ENCODE measurements around the gene SCARF2. TPM values are rescaled to one million over a fixed set of nuclear protein-coding genes. Genes with fewer than 3 reads are reported as not detected.

The SCARF2 gene
- total and polyA plus RNA-seq, 2 of the 13 experiments (the other 11 are each of a cell fraction or from before 2014, with no cell fraction given), result 3.3 to 6.2 TPM

DNA sequence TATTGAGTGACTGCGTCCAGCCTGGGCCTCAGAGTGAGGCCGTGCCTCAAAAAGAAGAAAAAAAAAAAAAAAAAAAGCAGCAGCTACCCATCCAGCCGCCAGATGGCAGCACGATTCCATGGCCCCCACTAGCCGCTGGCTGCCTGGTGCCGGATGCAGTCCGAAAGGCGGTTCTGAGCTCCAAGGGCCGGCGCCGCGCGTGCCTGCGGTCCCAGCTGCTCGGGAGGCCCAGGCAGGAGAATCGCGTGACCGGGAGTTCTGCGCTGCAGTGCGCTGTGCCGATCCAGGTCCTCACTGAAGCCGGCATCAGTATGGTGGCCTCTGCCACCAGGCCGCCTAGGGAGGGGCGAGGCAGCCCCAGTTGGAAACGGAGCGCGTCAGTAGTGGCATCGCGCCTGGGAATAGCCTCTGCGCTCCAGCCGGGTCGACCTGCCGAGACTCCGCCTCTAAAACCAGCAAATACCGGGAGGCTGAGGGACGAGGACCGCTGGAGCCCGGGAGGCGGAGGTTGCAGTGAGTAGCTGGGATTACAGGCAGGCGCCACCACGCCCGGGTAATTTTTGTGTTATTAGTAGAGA, 19.3 kb downstream of the SCARF2 start (continued):
- TF ChIP-seq PPARG (CRISPR knock-in tag; conservative IDR thresholded peaks at IDR 0.05) (0 out of 2 replicates have a peak, but pooled peaks have one; percentile 20), NFE2L2 (IDR thresholded peaks at IDR 0.05; ENCODE audit: low read length) (no peak), RXRB (CRISPR knock-in tag; IDR thresholded peaks at IDR 0.05; ENCODE audit: borderline replicate concordance) (peak; percentile 23; the same call in 1 of the 2 replicates), ZNF264 (CRISPR knock-in tag; IDR thresholded peaks at IDR 0.05) (no peak), SAFB2 (CRISPR knock-in tag; IDR thresholded peaks at IDR 0.05; ENCODE audit: borderline replicate concordance, low read depth) (no peak), NFATC3 (CRISPR knock-in tag; IDR thresholded peaks at IDR 0.05) (no peak; the same call in 1 of the 2 replicates), HNRNPK (IDR thresholded peaks at IDR 0.05; ENCODE audit: low read depth, low read length, poor library complexity, severe bottlenecking) (no peak), SIN3B (IDR thresholded peaks at IDR 0.05; ENCODE audit: low read length) (no peak), RAD21 (CRISPR knock-in tag; IDR thresholded peaks at IDR 0.05) (peak; percentile 72), MAF1 (CRISPR knock-in tag; IDR thresholded peaks at IDR 0.05; ENCODE audit: borderline replicate concordance) (no peak), PAWR (CRISPR knock-in tag; IDR thresholded peaks at IDR 0.05; ENCODE audit: borderline replicate concordance) (no peak), MAZ (IDR thresholded peaks at IDR 0.05; ENCODE audit: borderline replicate concordance, low read depth, low read length) (no peak), MAZ (CRISPR knock-in tag; IDR thresholded peaks at IDR 0.05; ENCODE audit: low read depth) (peak; percentile 64; the same call in 1 of the 2 replicates), ZNF12 (CRISPR knock-in tag; IDR thresholded peaks at IDR 0.05) (no peak), NCOA2 (CRISPR knock-in tag; IDR thresholded peaks at IDR 0.05) (peak; percentile 25; the same call in 1 of the 2 replicates), ARNT2 (CRISPR knock-in tag; IDR thresholded peaks at IDR 0.05; ENCODE audit: low read depth) (no peak), ZNF670 (CRISPR knock-in tag; IDR thresholded peaks at IDR 0.05; ENCODE audit: borderline replicate concordance) (no peak), KDM5B (CRISPR knock-in tag; IDR thresholded peaks at IDR 0.05; ENCODE audit: borderline replicate concordance) (peak; percentile 19; the same call in 1 of the 2 replicates), NCOA1 (CRISPR knock-in tag; IDR thresholded peaks at IDR 0.05) (no peak), PLRG1 (conservative IDR thresholded peaks at IDR 0.05) (no peak), MATR3 (CRISPR knock-in tag; IDR thresholded peaks at IDR 0.05) (no peak), THAP11 (CRISPR knock-in tag; IDR thresholded peaks at IDR 0.05) (no peak; the same call in 1 of the 2 replicates), ZNF253 (CRISPR knock-in tag; IDR thresholded peaks at IDR 0.05; ENCODE audit: borderline replicate concordance) (no peak), AGO1 (IDR thresholded peaks at IDR 0.05; ENCODE audit: low read depth, low read length, poor library complexity, severe bottlenecking) (no peak)
- TF ChIP-seq, protein P1, sequence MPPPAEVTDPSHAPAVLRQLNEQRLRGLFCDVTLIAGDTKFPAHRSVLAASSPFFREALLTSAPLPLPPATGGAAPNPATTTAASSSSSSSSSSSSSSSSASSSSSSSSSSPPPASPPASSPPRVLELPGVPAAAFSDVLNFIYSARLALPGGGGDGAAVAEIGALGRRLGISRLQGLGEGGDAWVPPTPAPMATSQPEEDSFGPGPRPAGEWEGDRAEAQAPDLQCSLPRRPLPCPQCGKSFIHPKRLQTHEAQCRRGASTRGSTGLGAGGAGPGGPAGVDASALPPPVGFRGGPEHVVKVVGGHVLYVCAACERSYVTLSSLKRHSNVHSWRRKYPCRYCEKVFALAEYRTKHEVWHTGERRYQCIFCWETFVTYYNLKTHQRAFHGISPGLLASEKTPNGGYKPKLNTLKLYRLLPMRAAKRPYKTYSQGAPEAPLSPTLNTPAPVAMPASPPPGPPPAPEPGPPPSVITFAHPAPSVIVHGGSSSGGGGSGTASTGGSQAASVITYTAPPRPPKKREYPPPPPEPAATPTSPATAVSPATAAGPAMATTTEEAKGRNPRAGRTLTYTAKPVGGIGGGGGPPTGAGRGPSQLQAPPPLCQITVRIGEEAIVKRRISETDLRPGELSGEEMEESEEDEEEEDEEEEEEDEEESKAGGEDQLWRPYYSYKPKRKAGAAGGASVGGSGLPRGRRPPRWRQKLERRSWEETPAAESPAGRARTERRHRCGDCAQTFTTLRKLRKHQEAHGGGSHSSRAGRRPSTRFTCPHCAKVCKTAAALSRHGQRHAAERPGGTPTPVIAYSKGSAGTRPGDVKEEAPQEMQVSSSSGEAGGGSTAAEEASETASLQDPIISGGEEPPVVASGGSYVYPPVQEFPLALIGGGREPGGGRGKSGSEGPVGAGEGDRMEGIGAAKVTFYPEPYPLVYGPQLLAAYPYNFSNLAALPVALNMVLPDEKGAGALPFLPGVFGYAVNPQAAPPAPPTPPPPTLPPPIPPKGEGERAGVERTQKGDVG (CRISPR knock-in tag; IDR thresholded peaks at IDR 0.05; ENCODE audit: borderline replicate concordance), result no peak
- TF ChIP-seq, protein P2, sequence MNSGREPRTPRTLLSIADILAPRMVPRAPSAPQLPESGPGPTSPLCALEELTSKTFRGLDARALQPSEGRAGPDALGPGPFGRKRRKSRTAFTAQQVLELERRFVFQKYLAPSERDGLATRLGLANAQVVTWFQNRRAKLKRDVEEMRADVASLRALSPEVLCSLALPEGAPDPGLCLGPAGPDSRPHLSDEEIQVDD (CRISPR knock-in tag; IDR thresholded peaks at IDR 0.05; ENCODE audit: borderline replicate concordance), result no peak
- TF ChIP-seq, protein P3, sequence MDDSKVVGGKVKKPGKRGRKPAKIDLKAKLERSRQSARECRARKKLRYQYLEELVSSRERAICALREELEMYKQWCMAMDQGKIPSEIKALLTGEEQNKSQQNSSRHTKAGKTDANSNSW (CRISPR knock-in tag; IDR thresholded peaks at IDR 0.05; ENCODE audit: borderline replicate concordance), result peak; percentile 66; the same call in 1 of the 2 replicates

Data from HepG2 (cell line).